Neural crest cell (in vitro differentiated cells): ENCODE data around the gene NPAS3. TPM values are rescaled to one million over a fixed set of nuclear protein-coding genes. Genes with fewer than 3 reads are reported as not detected.

ENCODE experiments used
- DNase-seq: peaks from one replicate; pipeline ENCODE4 v3.0.0; 2021; ENCODE audit warnings: low read depth, mixed read lengths, low spot score
- H3K27ac Mint-ChIP-seq: one replicate; pipeline ENCODE4 v1.8.0; 2021; ENCODE audit warnings: mild to moderate bottlenecking, mixed read lengths; ENCODE audit not compliant: unreplicated experiment
- H3K27me3 Mint-ChIP-seq: 2 replicates; pipeline ENCODE4 v1.8.0; 2021; ENCODE audit warnings: low read depth, mild to moderate bottlenecking, mixed read lengths
- H3K36me3 Mint-ChIP-seq: 2 replicates; pipeline ENCODE4 v1.8.0; 2021; ENCODE audit warnings: low read depth, mild to moderate bottlenecking, mixed read lengths
- H3K4me1 Mint-ChIP-seq: 2 replicates; pipeline ENCODE4 v1.8.0; 2021; ENCODE audit warnings: mixed read lengths
- H3K4me3 Mint-ChIP-seq: one replicate; pipeline ENCODE4 v1.8.0; 2021; ENCODE audit warnings: mild to moderate bottlenecking, mixed read lengths
- H3K9me3 Mint-ChIP-seq: 2 replicates; pipeline ENCODE4 v1.8.0; 2021; ENCODE audit warnings: mixed read lengths
- CTCF ChIP-seq: fragments of 200-600 bp; sonication (generic); conservative IDR thresholded peaks from 2 replicates; pipeline ENCODE4 v1.5.0; 2021; ENCODE audit warnings: antibody characterized with exemption, mild to moderate bottlenecking
- total RNA-seq: library from RNA; stranded (reverse); gene quantifications from 2 replicates; pipeline ENCODE4 v1.2.1, GENCODE V29; 2021

Gene NPAS3
- total RNA-seq, 1 donor from 2014 or later, result 18.2 TPM

- no peak for TF ChIP-seq CTCF
Measured at GRCh38 chr14:33680873-33681272, 742.2 kb downstream of the NPAS3 start.

GRCh38 chr14:33682760-33683159 lies 744.1 kb downstream of the NPAS3 start:
- Mint-ChIP-seq H3K4me3 (no peak overlapping the region), H3K4me1 (peaks cover 14% of the 10 kb centered on the region), H3K27ac (no peak overlapping the region), H3K36me3 (peaks cover 2% of the 10 kb centered on the region), H3K9me3 (no peaks in the 10 kb centered on the region), H3K27me3 (no peaks in the 10 kb centered on the region)
- no peak for TF ChIP-seq CTCF
- no peak for DNase-seq

More at GRCh38 chr14:33680873-33681272, 742.2 kb downstream of the NPAS3 start:
- H3K27ac Mint-ChIP-seq, result no peak overlapping the region
- no peaks in the 10 kb centered on the region for H3K27me3 Mint-ChIP-seq
- DNase-seq, result no peak
- no peak overlapping the region for H3K4me3 Mint-ChIP-seq
- peaks cover 21% of the 10 kb centered on the region for H3K4me1 Mint-ChIP-seq
- peaks cover 6% of the 10 kb centered on the region for H3K36me3 Mint-ChIP-seq
- H3K9me3 Mint-ChIP-seq, result no peaks in the 10 kb centered on the region

GRCh38 chr14:33685026-33685425 lies 746.3 kb downstream of the NPAS3 start:
- Mint-ChIP-seq H3K4me3 (no peak overlapping the region), H3K36me3 (no peaks in the 10 kb centered on the region), H3K27me3 (no peaks in the 10 kb centered on the region), H3K4me1 (peaks cover 2% of the 10 kb centered on the region), H3K9me3 (no peaks in the 10 kb centered on the region), H3K27ac (peak overlapping the region; percentile 89)
- TF ChIP-seq CTCF, result no peak
- DNase-seq, result no peak

- TF ChIP-seq CTCF, result no peak
- Mint-ChIP-seq H3K27me3 (no peaks in the 10 kb centered on the region), H3K36me3 (no peaks in the 10 kb centered on the region), H3K4me3 (no peak overlapping the region), H3K9me3 (no peaks in the 10 kb centered on the region), H3K4me1 (no peaks in the 10 kb centered on the region), H3K27ac (no peak overlapping the region)
- DNase-seq, result no peak
Measured at GRCh38 chr14:33685698-33686097, 747.0 kb downstream of the NPAS3 start.

GRCh38 chr14:33686218-33686617 lies 747.5 kb downstream of the NPAS3 start:
- Mint-ChIP-seq H3K36me3 (no peaks in the 10 kb centered on the region), H3K4me3 (no peak overlapping the region)

More at GRCh38 chr14:33686218-33686617, 747.5 kb downstream of the NPAS3 start:
- DNase-seq, result no peak
- Mint-ChIP-seq H3K27ac (no peak overlapping the region), H3K9me3 (no peaks in the 10 kb centered on the region), H3K4me1 (no peaks in the 10 kb centered on the region), H3K27me3 (no peaks in the 10 kb centered on the region)
- no peak for TF ChIP-seq CTCF
